OCI-LY3 (cell line): ENCODE measurements around the gene DPT.
"Not testable (repeated sequence)": the region's sequence is repeated elsewhere in the genome, so short reads cannot be mapped to it uniquely, and the experiment has no call there.

Experiments
- H2AFZ ChIP-seq: fragments of 200-600, 300-600 bp; shearing (Covaris generic); 2 replicates; pipeline ENCODE4 v1.6.0; 2014; ENCODE audit warnings: antibody characterized with exemption, low read depth, low read length
- H3K27ac ChIP-seq: fragments of 200-600, 300-600 bp; sonication (generic); 2 replicates; pipeline ENCODE4 v1.5.1; 2014; ENCODE audit warnings: mild to moderate bottlenecking, low read length, moderate library complexity, mixed read lengths
- H3K27me3 ChIP-seq: fragments of 200-600, 300-600 bp; sonication (generic); 2 replicates; pipeline ENCODE4 v1.6.1; 2014; ENCODE audit warnings: low read depth, low read length, mixed read lengths
- H3K36me3 ChIP-seq: fragments of 200-600, 300-600 bp; sonication (generic); replicated peaks from 2 replicates; pipeline ENCODE3; 2014; ENCODE audit warnings: low read depth, low read length, mixed read lengths
- H3K4me1 ChIP-seq: fragments of 300-600, 200-600 bp; sonication (generic); 2 replicates; pipeline ENCODE4 v1.6.1; 2014; ENCODE audit warnings: low read length, mixed read lengths
- H3K4me2 ChIP-seq: fragments of 200-600, 300-600 bp; sonication (generic); 2 replicates; pipeline ENCODE4 v1.6.1; 2014; ENCODE audit warnings: low read length, mixed read lengths
- H3K4me3 ChIP-seq: fragments of 300-600, 200-600 bp; sonication (generic); 2 replicates; pipeline ENCODE4 v1.5.1; 2014; ENCODE audit warnings: antibody characterized with exemption, mild to moderate bottlenecking, low read length, moderate library complexity
- H3K79me2 ChIP-seq: fragments of 300-600, 200-600 bp; shearing (Covaris generic); 2 replicates; pipeline ENCODE4 v1.6.1; 2014; ENCODE audit warnings: mild to moderate bottlenecking, low read length, mixed read lengths
- H3K9ac ChIP-seq: fragments of 300-600, 200-600 bp; shearing (Covaris generic); 2 replicates; pipeline ENCODE4 v1.6.0; 2014; ENCODE audit warnings: mild to moderate bottlenecking, low read length, moderate library complexity
- H3K9me3 ChIP-seq: fragments of 200-600, 300-600 bp; shearing (Covaris generic); 2 replicates; pipeline ENCODE4 v1.6.1; 2014; ENCODE audit warnings: low read length, mixed read lengths; ENCODE audit not compliant: insufficient read depth
- H4K20me1 ChIP-seq: fragments of 200-600, 300-600 bp; sonication (generic); 2 replicates; pipeline ENCODE4 v1.6.1; 2016; ENCODE audit warnings: low read length, mixed read lengths; ENCODE audit not compliant: insufficient read depth
- EZH2phosphoT487 ChIP-seq: fragments of 200-600 bp; shearing (Covaris generic); IDR thresholded peaks from 2 replicates; pipeline ENCODE4 v1.6.1; 2018; ENCODE audit warnings: antibody characterized with exemption, mixed run types, low read depth
- TF ChIP-seq, protein P1 (sequence below): fragments of 200-600, 300-600 bp; sonication (generic); IDR thresholded peaks from 2 replicates; pipeline ENCODE4 v1.5.1; 2014; ENCODE audit warnings: antibody characterized with exemption, low read length, low read depth

The DPT gene

DNA sequence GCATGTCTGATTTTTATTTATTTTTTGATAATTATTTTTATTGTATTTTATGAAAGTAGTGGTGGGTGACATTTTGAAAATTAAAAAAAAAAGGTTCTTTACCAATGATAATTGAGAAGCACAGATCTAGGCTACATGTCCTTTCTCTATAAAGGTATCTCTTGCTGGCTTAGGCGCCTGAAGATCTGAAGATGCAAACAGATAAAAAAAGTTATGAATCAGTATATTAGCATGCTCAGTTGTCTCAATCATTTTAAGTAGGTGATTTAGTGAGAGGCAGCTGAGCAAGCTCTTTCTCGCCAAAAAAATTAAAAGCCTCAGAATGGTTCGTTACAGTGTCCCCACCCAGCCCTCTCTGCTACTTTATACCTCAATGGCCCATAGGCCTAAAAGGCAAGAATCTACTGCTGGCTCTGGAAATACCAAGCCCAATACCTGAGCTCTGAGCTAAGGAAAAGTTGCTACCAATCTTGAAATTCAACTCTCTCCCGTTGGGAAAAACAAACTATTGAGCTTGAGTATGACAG is 42.2 kb upstream of the DPT start:
- no peaks in the 10 kb centered on the region for H3K36me3 ChIP-seq
- H4K20me1 ChIP-seq = no peaks in the 10 kb centered on the region
- no peaks in the 10 kb centered on the region for H3K79me2 ChIP-seq
- H3K27ac ChIP-seq = no peak overlapping the region
- H3K4me3 ChIP-seq = no peak overlapping the region
- H3K9me3 ChIP-seq = no peaks in the 10 kb centered on the region
- H3K4me1 ChIP-seq = peaks cover 3% of the 10 kb centered on the region; the same call in 1 of the 2 replicates
- no peak overlapping the region for H3K4me2 ChIP-seq
- no peak overlapping the region for H3K9ac ChIP-seq
- H2AFZ ChIP-seq = no peak overlapping the region
- TF ChIP-seq, protein P1, sequence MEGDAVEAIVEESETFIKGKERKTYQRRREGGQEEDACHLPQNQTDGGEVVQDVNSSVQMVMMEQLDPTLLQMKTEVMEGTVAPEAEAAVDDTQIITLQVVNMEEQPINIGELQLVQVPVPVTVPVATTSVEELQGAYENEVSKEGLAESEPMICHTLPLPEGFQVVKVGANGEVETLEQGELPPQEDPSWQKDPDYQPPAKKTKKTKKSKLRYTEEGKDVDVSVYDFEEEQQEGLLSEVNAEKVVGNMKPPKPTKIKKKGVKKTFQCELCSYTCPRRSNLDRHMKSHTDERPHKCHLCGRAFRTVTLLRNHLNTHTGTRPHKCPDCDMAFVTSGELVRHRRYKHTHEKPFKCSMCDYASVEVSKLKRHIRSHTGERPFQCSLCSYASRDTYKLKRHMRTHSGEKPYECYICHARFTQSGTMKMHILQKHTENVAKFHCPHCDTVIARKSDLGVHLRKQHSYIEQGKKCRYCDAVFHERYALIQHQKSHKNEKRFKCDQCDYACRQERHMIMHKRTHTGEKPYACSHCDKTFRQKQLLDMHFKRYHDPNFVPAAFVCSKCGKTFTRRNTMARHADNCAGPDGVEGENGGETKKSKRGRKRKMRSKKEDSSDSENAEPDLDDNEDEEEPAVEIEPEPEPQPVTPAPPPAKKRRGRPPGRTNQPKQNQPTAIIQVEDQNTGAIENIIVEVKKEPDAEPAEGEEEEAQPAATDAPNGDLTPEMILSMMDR = no peak
- TF ChIP-seq EZH2phosphoT487 = no peak
- H3K27me3 ChIP-seq = no peaks in the 10 kb centered on the region

GRCh38 chr1:168769893-168770292 is 40.9 kb upstream of the DPT start:
- not testable (repeated sequence) for H3K4me3 ChIP-seq, H3K36me3 ChIP-seq, H2AFZ ChIP-seq, H3K4me1 ChIP-seq, H3K4me2 ChIP-seq, H3K27ac ChIP-seq, H3K79me2 ChIP-seq, H4K20me1 ChIP-seq, H3K9me3 ChIP-seq, H3K27me3 ChIP-seq, H3K9ac ChIP-seq

DNA sequence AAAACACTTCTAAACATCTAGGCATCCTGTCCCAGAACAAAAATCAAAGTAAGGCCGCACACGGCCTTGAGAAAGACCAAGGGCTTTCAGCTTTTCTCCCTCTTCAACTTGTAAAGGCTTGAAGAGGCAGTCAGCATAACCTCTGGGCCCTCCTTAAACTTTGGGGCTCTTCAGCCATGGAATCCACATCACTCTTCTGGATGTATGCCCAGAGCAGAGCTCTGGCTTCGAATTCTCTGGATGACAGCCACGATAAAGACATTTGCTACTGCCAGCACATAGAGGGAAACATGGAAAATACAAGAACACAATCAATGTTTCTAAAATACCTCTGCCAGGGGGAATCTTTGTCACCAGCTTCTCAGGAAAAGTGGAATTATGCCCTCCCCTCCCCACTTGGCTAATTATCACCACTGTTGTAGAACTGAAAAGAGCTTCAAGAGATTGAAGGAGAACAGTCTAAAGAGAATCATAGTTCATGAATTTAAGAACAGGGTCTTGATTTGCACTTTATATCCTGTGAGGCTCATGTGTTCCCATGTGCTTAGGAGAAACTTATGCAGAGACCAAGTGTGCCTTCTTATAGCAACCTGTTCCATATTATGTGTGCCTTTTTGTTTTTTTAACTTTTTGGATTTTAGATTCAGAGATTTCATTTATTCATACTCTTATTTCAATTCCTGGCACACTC is 39.0 kb upstream of the DPT start:
- Histone ChIP-seq H3K4me2 (no peak overlapping the region), H3K36me3 (no peaks in the 10 kb centered on the region), H4K20me1 (no peaks in the 10 kb centered on the region), H3K27me3 (no peaks in the 10 kb centered on the region), H3K4me3 (no peak overlapping the region), H3K9ac (no peak overlapping the region), H3K4me1 (peaks cover 3% of the 10 kb centered on the region; the same call in 1 of the 2 replicates), H3K9me3 (no peaks in the 10 kb centered on the region), H2AFZ (no peak overlapping the region), H3K79me2 (no peaks in the 10 kb centered on the region), H3K27ac (no peak overlapping the region)
- TF ChIP-seq, protein P1 = no peak
- TF ChIP-seq EZH2phosphoT487 = no peak

DNA sequence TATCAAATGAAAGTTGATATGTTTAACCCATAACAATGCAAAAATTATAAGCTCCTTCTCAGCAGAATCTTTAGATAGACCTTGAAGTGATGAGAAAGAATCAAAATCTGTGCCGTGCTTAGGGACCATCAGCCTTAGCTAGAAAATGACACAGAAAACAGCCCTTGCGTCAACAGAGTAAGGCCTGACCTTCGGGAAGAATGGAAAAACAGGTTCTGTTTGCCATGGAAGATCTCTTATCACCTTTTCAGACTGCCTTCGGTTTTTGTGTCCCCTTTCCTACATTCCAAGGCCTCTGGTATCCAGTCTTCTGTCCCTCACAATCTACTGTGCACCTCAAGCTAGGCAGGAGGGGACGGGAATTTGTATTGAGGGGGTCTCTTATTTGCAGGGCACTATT is 37.6 kb upstream of the DPT start:
- Histone ChIP-seq H3K4me2 (no peak overlapping the region), H4K20me1 (no peaks in the 10 kb centered on the region)

More for the DNA sequence above, 37.6 kb upstream of the DPT start:
- H3K36me3 ChIP-seq = no peaks in the 10 kb centered on the region
- no peak overlapping the region for H3K4me3 ChIP-seq
- no peaks in the 10 kb centered on the region for H3K27me3 ChIP-seq
- no peak overlapping the region for H3K9ac ChIP-seq
- no peak overlapping the region for H2AFZ ChIP-seq
- TF ChIP-seq EZH2phosphoT487 = no peak
- TF ChIP-seq, protein P1 = no peak
- no peaks in the 10 kb centered on the region for H3K4me1 ChIP-seq
- no peak overlapping the region for H3K27ac ChIP-seq
- no peaks in the 10 kb centered on the region for H3K9me3 ChIP-seq
- H3K79me2 ChIP-seq = no peaks in the 10 kb centered on the region
